HCT116 (cell line): ENCODE measurements around the gene ST3GAL3. TPM values are rescaled to one million over a fixed set of nuclear protein-coding genes. Genes with fewer than 3 reads are reported as not detected.

Experiments used
- ATAC-seq: fragments of 200-7000 bp; cut with Tn5 transposase; 2 replicates; pipeline ENCODE4 v1.9.1; 2020; ENCODE audit warnings: mild to moderate bottlenecking, moderate library complexity
- BruUV-seq: library from RNA; stranded (reverse); fragments of 400-500 nt; replicated peaks from 2 replicates; lab custom pipeline; 2021; lab: Mats Ljungman, UMichigan
- CTCF ChIA-PET: fragments of 300-600 bp; sonication (Branson Sonifier 250); formaldehyde crosslinking; loops from one replicate; lab custom pipeline; 2021; ENCODE audit warnings: antibody characterized with exemption; lab: Charles Lee
- POLR2A ChIA-PET: fragments of 300-600, 350-600 bp; sonication (Branson Sonifier 250); formaldehyde crosslinking; loops from one replicate; lab custom pipeline; 2021; ENCODE audit warnings: antibody characterized with exemption; lab: Charles Lee
- RAD21 ChIA-PET, 2 experiments: fragments of 300-600 bp; sonication (Branson Sonifier 250); formaldehyde crosslinking; loops; one replicate each; lab custom pipeline; 2023; ENCODE audit warnings: low total read pairs in 2 of 2; ENCODE audit not compliant: uncharacterized antibody in 2 of 2, unreplicated experiment in 2 of 2, low non-redundant PET in 1 of 2; lab: Charles Lee
- DNase-seq: peaks from one replicate; pipeline ENCODE4 v3.0.0-alpha.2; 2010; ENCODE audit warnings: low read depth, low spot score
- H2AFZ ChIP-seq: fragments of 200-600 bp; shearing (Covaris generic), sonication (generic); 2 replicates; pipeline ENCODE4 v1.6.1; 2017; ENCODE audit warnings: low read depth, mixed run types, mixed read lengths, antibody characterized with exemption, low read length; ENCODE audit not compliant: poor library complexity, severe bottlenecking
- H3K27ac ChIP-seq: 2 replicates; pipeline ENCODE4 v1.5.1; 2012; ENCODE audit warnings: low read depth, low read length
- H3K27me3 ChIP-seq: fragments of 200-600 bp; sonication (generic); 2 replicates; pipeline ENCODE4 v1.6.1; 2016; ENCODE audit warnings: mixed run types, low read length, mixed read lengths; ENCODE audit not compliant: insufficient read depth
- H3K36me3 ChIP-seq, 2 experiments: fragments of 200-500 bp in 1 of 2; fragments of 200-600 bp in 1 of 2; sonication (Bioruptor generic) in 1 of 2; sonication (generic) in 1 of 2; 2 replicates each; pipeline versions ENCODE4 v1.5.1 to v1.6.1; 2014 to 2016; ENCODE audit warnings: low read length in 2 of 2, inconsistent platforms in 1 of 2, mixed read lengths in 1 of 2, mixed run types in 1 of 2; ENCODE audit not compliant: insufficient read depth in 2 of 2, control insufficient read depth in 1 of 2
- H3K4me1 ChIP-seq, 2 experiments: fragments of 200-600 bp in 1 of 2; sonication (generic) in 1 of 2; 2 replicates each; pipeline versions ENCODE4 v1.5.1 to v1.6.1; 2012 to 2017; ENCODE audit warnings: low read length in 2 of 2, inconsistent platforms in 1 of 2, mild to moderate bottlenecking in 1 of 2, mixed read lengths in 1 of 2, mixed run types in 1 of 2, moderate library complexity in 1 of 2; ENCODE audit not compliant: insufficient read depth in 2 of 2, control insufficient read depth in 1 of 2
- H3K4me2 ChIP-seq: fragments of 200-600 bp; sonication (generic); 2 replicates; pipeline ENCODE4 v1.6.1; 2017; ENCODE audit warnings: mixed run types, low read length, mixed read lengths
- H3K4me3 ChIP-seq, 2 experiments: fragments of 200-600 bp in 1 of 2; sonication (generic) in 1 of 2; replicated peaks in 1 of 2; 2 replicates each; pipeline ENCODE4 v1.5.1; 2011 to 2016; ENCODE audit warnings: low read length in 2 of 2, control low read depth in 1 of 2, low read depth in 1 of 2, mild to moderate bottlenecking in 1 of 2, mixed read lengths in 1 of 2, mixed run types in 1 of 2
- H3K79me2 ChIP-seq: fragments of 200-600 bp; sonication (generic); 2 replicates; pipeline ENCODE4 v1.6.1; 2017; ENCODE audit warnings: mild to moderate bottlenecking, mixed run types, low read length, moderate library complexity, mixed read lengths; ENCODE audit not compliant: insufficient read depth
- H3K9ac ChIP-seq: fragments of 200-600 bp; sonication (generic); 2 replicates; pipeline ENCODE4 v1.6.1; 2016; ENCODE audit warnings: low read length, mixed read lengths
- H3K9me2 ChIP-seq: fragments of 200-600 bp; sonication (generic), shearing (Covaris generic); 2 replicates; pipeline ENCODE4 v1.6.1; 2017; ENCODE audit warnings: mixed run types, mild to moderate bottlenecking, moderate library complexity; ENCODE audit not compliant: insufficient read depth
- H3K9me3 ChIP-seq, 2 experiments: fragments of 200-500 bp in 1 of 2; fragments of 200-600 bp in 1 of 2; sonication (Bioruptor generic) in 1 of 2; sonication (generic) in 1 of 2; 2 replicates each; pipeline ENCODE4 v1.6.1; 2014 to 2017; ENCODE audit warnings: low read length in 2 of 2, mixed read lengths in 2 of 2, inconsistent platforms in 1 of 2, low read depth in 1 of 2, mild to moderate bottlenecking in 1 of 2, mixed run types in 1 of 2, moderate library complexity in 1 of 2; ENCODE audit not compliant: control insufficient read depth in 1 of 2, insufficient read depth in 1 of 2
- H4K20me1 ChIP-seq: fragments of 200-600 bp; sonication (generic), shearing (Covaris generic); 2 replicates; pipeline ENCODE4 v1.6.1; 2017; ENCODE audit warnings: mixed run types, mild to moderate bottlenecking, moderate library complexity; ENCODE audit not compliant: insufficient read depth
- ATF3 ChIP-seq: IDR thresholded peaks from 2 replicates; pipeline ENCODE4 v1.6.1; 2012
- CTCF ChIP-seq, 3 experiments: fragments of 200-600 bp in 1 of 3; sonication (generic) in 1 of 3; IDR thresholded peaks in 2 of 3; conservative IDR thresholded peaks in 1 of 3; 2 replicates each; pipeline ENCODE4 v1.5.1; 2012 to 2017; ENCODE audit warnings: low read depth in 2 of 3, low read length in 2 of 3, antibody characterized with exemption in 1 of 3, borderline replicate concordance in 1 of 3, control low read depth in 1 of 3, mild to moderate bottlenecking in 1 of 3, mixed read lengths in 1 of 3, mixed run types in 1 of 3, moderate library complexity in 1 of 3; ENCODE audit not compliant: insufficient read depth in 1 of 3
- ELF1 ChIP-seq: IDR thresholded peaks from 2 replicates; pipeline ENCODE4 v1.6.1; 2012; ENCODE audit warnings: low read depth, borderline replicate concordance
- EZH2phosphoT487 ChIP-seq: fragments of 200-600 bp; IDR thresholded peaks from 2 replicates; pipeline ENCODE4 v1.6.1; 2018; ENCODE audit warnings: antibody characterized with exemption, borderline replicate concordance
- FOSL1 ChIP-seq: IDR thresholded peaks from 2 replicates; pipeline ENCODE4 v1.6.1; 2012; ENCODE audit warnings: low read depth
- JUND ChIP-seq: IDR thresholded peaks from 2 replicates; pipeline ENCODE4 v1.6.1; 2012
- MAX ChIP-seq: IDR thresholded peaks from 2 replicates; pipeline ENCODE4 v1.6.1; 2012
- POLR2A ChIP-seq: IDR thresholded peaks from 2 replicates; pipeline ENCODE4 v1.7.0; 2011; ENCODE audit warnings: borderline replicate concordance; ENCODE audit not compliant: insufficient read depth, insufficient read length; ENCODE audit errors: extremely low read depth
- RAD21 ChIP-seq: IDR thresholded peaks from 2 replicates; pipeline ENCODE4 v1.6.1; 2012; ENCODE audit warnings: low read depth, mild to moderate bottlenecking
- REST ChIP-seq: IDR thresholded peaks from 2 replicates; pipeline ENCODE4 v1.6.1; 2012; ENCODE audit warnings: low read depth
- SIN3A ChIP-seq: IDR thresholded peaks from 2 replicates; pipeline ENCODE4 v1.6.1; 2012; ENCODE audit warnings: low read depth
- SP1 ChIP-seq: IDR thresholded peaks from 2 replicates; pipeline ENCODE4 v1.6.1; 2012; ENCODE audit warnings: low read depth
- SRF ChIP-seq: IDR thresholded peaks from 2 replicates; pipeline ENCODE4 v1.6.1; 2012; ENCODE audit warnings: low read depth
- YY1 ChIP-seq: IDR thresholded peaks from 2 replicates; pipeline ENCODE4 v1.6.1; 2011; ENCODE audit warnings: low read length, low read depth, moderate library complexity, mild to moderate bottlenecking; ENCODE audit not compliant: insufficient replicate concordance; ENCODE audit errors: extremely low read depth
- ZNF274 ChIP-seq: fragments of 200-500 bp; sonication (Bioruptor generic); IDR thresholded peaks from 2 replicates; pipeline ENCODE4 v1.6.1; 2014; ENCODE audit warnings: mild to moderate bottlenecking, low read depth, low read length, inconsistent platforms
- intact Hi-C: fragments of 100-400 bp; cut with micrococcal nuclease; formaldehyde crosslinking; loops from 2 replicates; pipeline ENCODE4 v1.10.0; 2022
- total RNA-seq: library from RNA; stranded (reverse); gene quantifications from one replicate; pipeline ENCODE4 v1.2.1, GENCODE V29; 2021; ENCODE audit not compliant: unreplicated experiment

ST3GAL3 gene
- total RNA-seq, 1 experiment from 2014 or later, result 7.2 TPM

GRCh38 chr1:43912607-43913006 lies 205.3 kb downstream of the ST3GAL3 start:
- intact Hi-C loops, result no loop called here
- H3K4me2 ChIP-seq, result peak overlapping the region; percentile 25; the same call in 1 of the 2 replicates
- peaks cover 0 to 33% of the 10 kb centered on the region in 2 experiments; a peak in 2 of 4 replicates for H3K4me1 ChIP-seq
- peaks cover 3% of the 10 kb centered on the region; the same call in 1 of the 2 replicates for H3K9me2 ChIP-seq
- DNase-seq, result no peak
- no peak overlapping the region for H2AFZ ChIP-seq
- no peaks in the 10 kb centered on the region for H4K20me1 ChIP-seq
- H3K9me3 ChIP-seq, result no peaks in the 10 kb centered on the region
- BruUV-seq, result no TSS peak
- RAD21 ChIA-PET, result no interaction called here
- CTCF ChIA-PET, result interaction anchor here (4.7 kb wide), 1 partner anchor 18 kb away, joined by 21 read pairs; no protein-coding TSS in a partner anchor
- POLR2A ChIA-PET, result interaction anchor here (1.1 to 1.5 kb wide), 2 partner anchors 17 to 21 kb away, joined by 3 to 5 read pairs; partner anchors contain the start of gene ARTN
- ATAC-seq, result peak; percentile 29; the same call in 1 of the 2 replicates
- no peaks in the 10 kb centered on the region for H3K27me3 ChIP-seq
- no peak overlapping the region for H3K4me3 ChIP-seq
- H3K9ac ChIP-seq, result no peak overlapping the region
- TF ChIP-seq POLR2A, result no peak
- no peak for TF ChIP-seq ELF1
- no peaks in the 10 kb centered on the region for H3K36me3 ChIP-seq
- H3K79me2 ChIP-seq, result no peaks in the 10 kb centered on the region
- H3K27ac ChIP-seq, result no peak overlapping the region

- no peaks in the 10 kb centered on the region for H3K9me3 ChIP-seq
- ATAC-seq, result no peak
- no peak for TF ChIP-seq JUND
- TF ChIP-seq YY1, result no peak
- no peak for TF ChIP-seq ZNF274
- no peak for TF ChIP-seq SP1
- no peak for TF ChIP-seq RAD21
- no peak for TF ChIP-seq FOSL1
- no peak for TF ChIP-seq REST
- no peak for TF ChIP-seq ATF3
- no peak for TF ChIP-seq MAX
- TF ChIP-seq CTCF (IDR thresholded peaks at IDR 0.05 in 2 of 3, conservative IDR thresholded peaks at IDR 0.05 in 1 of 3; ENCODE audit: borderline replicate concordance in 1 of 3, insufficient read depth in 1 of 3, low read depth in 2 of 3, low read length in 2 of 3), result no peak
- TF ChIP-seq SRF, result no peak
- no peak for TF ChIP-seq SIN3A
- no peak for TF ChIP-seq EZH2phosphoT487
These were observed 205.7 kb downstream of the ST3GAL3 start for GRCh38 chr1:43913051-43913501.

More at GRCh38 chr1:43913051-43913501, 205.7 kb downstream of the ST3GAL3 start:
- no peak overlapping the region for H3K9ac ChIP-seq
- CTCF ChIA-PET, result interaction anchor here (1.1 to 4.7 kb wide), 2 partner anchors 17 to 22 kb away, joined by 3 to 21 read pairs; no protein-coding TSS in a partner anchor
- POLR2A ChIA-PET, result interaction anchor here (1.1 kb wide), 1 partner anchor 21 kb away, joined by 3 read pairs; the partner anchor contains the start of gene ARTN
- no peak overlapping the region for H2AFZ ChIP-seq
- H3K27me3 ChIP-seq, result no peaks in the 10 kb centered on the region
- H3K36me3 ChIP-seq, result no peaks in the 10 kb centered on the region
- peaks cover 0 to 33% of the 10 kb centered on the region in 2 experiments; a peak in 2 of 4 replicates for H3K4me1 ChIP-seq
- peak overlapping the region; percentile 25; the same call in 1 of the 2 replicates for H3K4me2 ChIP-seq
- RAD21 ChIA-PET, result no interaction called here
- H3K9me2 ChIP-seq, result peaks cover 3% of the 10 kb centered on the region; the same call in 1 of the 2 replicates
- H3K4me3 ChIP-seq, result no peak overlapping the region
- H3K79me2 ChIP-seq, result no peaks in the 10 kb centered on the region
- no peaks in the 10 kb centered on the region for H4K20me1 ChIP-seq
- intact Hi-C loops, result no loop called here
- no peak overlapping the region for H3K27ac ChIP-seq
- BruUV-seq, result no TSS peak
- no peak for DNase-seq
